ENCODE measurements around the gene KIFC1. TPM values are rescaled to one million over a fixed set of nuclear protein-coding genes. Genes with fewer than 3 reads are reported as not detected.

Gene KIFC1
- total and polyA plus RNA-seq, 9 of the 15 experiments (the other 6 are each of a cell fraction or from before 2014, with no cell fraction given), result 1.3 to 95.2 (median 76.9) TPM

GRCh38 chr6:33391278-33391921 lies at the start of gene KIFC1 (continued):
- TF ChIP-seq XRCC4 (IDR thresholded peaks at IDR 0.05; ENCODE audit: extremely low read depth, insufficient read depth, insufficient read length) (no peak), HDGF (IDR thresholded peaks at IDR 0.05) (no peak), PML (IDR thresholded peaks at IDR 0.05; ENCODE audit: low read length) (peak; percentile 27; the same call in 1 of the 2 replicates), CREBBP (IDR thresholded peaks at IDR 0.05; ENCODE audit: low read depth, low read length) (no peak), MAFF (IDR thresholded peaks at IDR 0.05; ENCODE audit: low read length) (no peak), THRA (IDR thresholded peaks at IDR 0.05) (no peak), PTTG1 (tag; IDR thresholded peaks at IDR 0.05; ENCODE audit: low read depth) (no peak), FOXK1 (CRISPR knock-in tag; IDR thresholded peaks at IDR 0.05; ENCODE audit: borderline replicate concordance) (peak; percentile 40; the same call in 1 of the 2 replicates), MTA3 (IDR thresholded peaks at IDR 0.05; ENCODE audit: borderline replicate concordance) (peak; percentile 84; the same call in 1 of the 2 replicates), SNAPC5 (CRISPR knock-in tag; IDR thresholded peaks at IDR 0.05) (no peak), STAT5B (CRISPR knock-in tag; IDR thresholded peaks at IDR 0.05) (no peak), PPARD (CRISPR knock-in tag; IDR thresholded peaks at IDR 0.05) (no peak)
